A673 (cell line): ENCODE measurements around the gene IGSF6. TPM values are rescaled to one million over a fixed set of nuclear protein-coding genes. Genes with fewer than 3 reads are reported as not detected.

ENCODE experiments used
- BruUV-seq: library from RNA; stranded (reverse); fragments of 400-500 nt; replicated peaks from 2 replicates; lab custom pipeline; 2021; lab: Mats Ljungman, UMichigan
- CTCF ChIA-PET: fragments of 300-600 bp; sonication (Branson Sonifier 250); formaldehyde crosslinking; loops from one replicate; lab custom pipeline; 2022; ENCODE audit warnings: antibody characterized with exemption; lab: Charles Lee
- POLR2A ChIA-PET: fragments of 300-600 bp; sonication (Branson Sonifier 250); formaldehyde crosslinking; loops from one replicate; lab custom pipeline; 2022; ENCODE audit warnings: antibody characterized with exemption; ENCODE audit not compliant: low non-redundant PET; lab: Charles Lee
- DNase-seq: peaks from one replicate; pipeline ENCODE4 v3.0.0-alpha.2; 2015; ENCODE audit warnings: low spot score
- H3K27ac ChIP-seq: fragments of 200-600 bp; sonication (generic); 2 replicates; pipeline ENCODE4 v1.5.1; 2016; ENCODE audit warnings: mixed run types, low read depth, mild to moderate bottlenecking, mixed read lengths, antibody characterized with exemption, low read length; ENCODE audit not compliant: poor library complexity, severe bottlenecking
- H3K27me3 ChIP-seq: fragments of 200-600 bp; sonication (generic); replicated peaks from 2 replicates; pipeline ENCODE4 v1.6.1; 2017; ENCODE audit warnings: mixed run types, low read depth, mild to moderate bottlenecking, mixed read lengths, antibody characterized with exemption, low read length; ENCODE audit not compliant: insufficient read depth, poor library complexity
- H3K36me3 ChIP-seq: fragments of 200-600 bp; sonication (generic); 2 replicates; pipeline ENCODE4 v1.6.1; 2016; ENCODE audit warnings: mixed run types, mild to moderate bottlenecking, mixed read lengths, antibody characterized with exemption, low read length; ENCODE audit not compliant: insufficient read depth, poor library complexity, severe bottlenecking
- H3K4me1 ChIP-seq: fragments of 200-600 bp; sonication (generic); 2 replicates; pipeline ENCODE4 v1.6.1; 2017; ENCODE audit warnings: mixed run types, mild to moderate bottlenecking, mixed read lengths, antibody characterized with exemption, low read length; ENCODE audit not compliant: insufficient read depth, poor library complexity, severe bottlenecking
- H3K4me3 ChIP-seq: fragments of 200-600 bp; sonication (generic); 2 replicates; pipeline ENCODE4 v1.5.1; 2016; ENCODE audit warnings: low read depth, mixed run types, mild to moderate bottlenecking, mixed read lengths, low read length; ENCODE audit not compliant: poor library complexity, severe bottlenecking
- H3K9me3 ChIP-seq: fragments of 200-600 bp; sonication (generic); 2 replicates; pipeline ENCODE4 v1.6.1; 2016; ENCODE audit warnings: mixed run types, low read depth, mild to moderate bottlenecking, mixed read lengths, antibody characterized with exemption, low read length; ENCODE audit not compliant: poor library complexity, severe bottlenecking
- EZH2 ChIP-seq: fragments of 200-600 bp; sonication (generic); IDR thresholded peaks from 2 replicates; pipeline ENCODE4 v1.6.1; 2017; ENCODE audit warnings: borderline replicate concordance, low read depth, mild to moderate bottlenecking, mixed read lengths, antibody characterized with exemption, low read length; ENCODE audit not compliant: poor library complexity, severe bottlenecking
- intact Hi-C: fragments of 100-400 bp; cut with micrococcal nuclease; formaldehyde crosslinking; loops from one replicate; pipeline ENCODE4 v1.10.0; 2022; ENCODE audit not compliant: unreplicated experiment
- total RNA-seq: library from RNA; stranded (reverse); gene quantifications from 2 replicates; pipeline ENCODE4 v1.2.3, GENCODE V29; 2021
- TF ChIP-seq, protein P1 (sequence below): fragments of 300-800, 200-600 bp; sonication (generic); conservative IDR thresholded peaks from 2 replicates; pipeline ENCODE4 v1.5.1; 2017; ENCODE audit warnings: low read depth, mild to moderate bottlenecking, antibody characterized with exemption, low read length, moderate library complexity, mixed read lengths

The IGSF6 gene
- total RNA-seq, 1 experiment from 2014 or later = not detected

DNA sequence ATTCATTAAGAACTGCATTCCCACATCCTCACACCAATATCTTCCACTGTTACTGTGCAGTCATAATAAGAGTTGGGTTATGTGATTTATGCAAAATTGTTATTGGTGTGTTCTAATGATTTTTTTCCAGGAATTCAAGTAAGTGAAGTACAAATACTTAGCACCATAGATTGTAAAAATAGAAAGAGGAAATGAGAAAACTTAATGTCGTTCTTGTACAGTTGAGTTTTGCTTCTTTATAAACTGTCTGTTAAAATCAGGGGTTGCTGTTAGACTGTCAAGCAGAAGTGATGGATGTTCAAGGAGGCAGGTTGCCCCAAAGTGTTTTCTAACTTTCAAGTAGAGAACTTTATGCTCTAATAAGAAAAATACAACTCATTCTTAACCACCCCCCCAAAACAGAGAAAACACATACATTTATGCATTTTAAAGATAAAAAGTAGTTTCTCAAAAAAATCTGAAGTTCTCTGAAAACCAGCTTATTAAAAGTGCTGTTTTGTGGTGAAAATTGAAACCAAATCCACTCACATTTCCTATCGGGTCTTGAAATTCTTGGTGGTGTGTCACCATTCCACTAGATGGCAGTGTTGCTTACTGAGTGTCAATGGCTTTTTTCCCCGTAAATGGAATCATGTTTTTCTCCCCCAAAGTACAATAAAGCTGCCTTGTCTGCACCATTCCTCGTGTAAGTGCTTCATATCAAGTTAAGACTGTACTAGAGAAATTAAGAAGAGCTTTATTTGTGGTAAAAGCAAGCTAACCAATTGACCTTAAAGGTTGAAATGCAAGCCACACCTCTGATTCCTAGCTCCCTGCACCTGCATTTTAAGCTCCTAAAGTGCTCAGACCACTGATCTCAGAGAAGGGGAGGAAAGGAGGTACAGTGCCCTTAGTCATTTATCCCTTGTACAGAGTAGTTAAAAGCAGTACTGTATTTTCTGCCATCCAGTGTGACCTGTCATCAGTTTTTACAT lies 4.7 kb upstream of the IGSF6 start:
- Histone ChIP-seq H3K27ac (no peak overlapping the region), H3K4me3 (no peak overlapping the region), H3K27me3 (no peaks in the 10 kb centered on the region), H3K9me3 (no peaks in the 10 kb centered on the region), H3K4me1 (no peaks in the 10 kb centered on the region), H3K36me3 (peaks cover 6% of the 10 kb centered on the region)
- CTCF ChIA-PET = interaction anchor here (0.5 to 1.2 kb wide), 7 partner anchors 8 to 1427 kb away, joined by 3 to 6 read pairs (median 4); no protein-coding TSS in a partner anchor
- POLR2A ChIA-PET = no interaction called here
- intact Hi-C loops = loop anchor here (1.0 kb wide), 1 partner anchor 51 kb away; no protein-coding TSS in a partner anchor
- TF ChIP-seq, protein P1, sequence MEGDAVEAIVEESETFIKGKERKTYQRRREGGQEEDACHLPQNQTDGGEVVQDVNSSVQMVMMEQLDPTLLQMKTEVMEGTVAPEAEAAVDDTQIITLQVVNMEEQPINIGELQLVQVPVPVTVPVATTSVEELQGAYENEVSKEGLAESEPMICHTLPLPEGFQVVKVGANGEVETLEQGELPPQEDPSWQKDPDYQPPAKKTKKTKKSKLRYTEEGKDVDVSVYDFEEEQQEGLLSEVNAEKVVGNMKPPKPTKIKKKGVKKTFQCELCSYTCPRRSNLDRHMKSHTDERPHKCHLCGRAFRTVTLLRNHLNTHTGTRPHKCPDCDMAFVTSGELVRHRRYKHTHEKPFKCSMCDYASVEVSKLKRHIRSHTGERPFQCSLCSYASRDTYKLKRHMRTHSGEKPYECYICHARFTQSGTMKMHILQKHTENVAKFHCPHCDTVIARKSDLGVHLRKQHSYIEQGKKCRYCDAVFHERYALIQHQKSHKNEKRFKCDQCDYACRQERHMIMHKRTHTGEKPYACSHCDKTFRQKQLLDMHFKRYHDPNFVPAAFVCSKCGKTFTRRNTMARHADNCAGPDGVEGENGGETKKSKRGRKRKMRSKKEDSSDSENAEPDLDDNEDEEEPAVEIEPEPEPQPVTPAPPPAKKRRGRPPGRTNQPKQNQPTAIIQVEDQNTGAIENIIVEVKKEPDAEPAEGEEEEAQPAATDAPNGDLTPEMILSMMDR = peak; percentile 88
- TF ChIP-seq EZH2 = no peak
- BruUV-seq = no TSS peak
- DNase-seq = peak; percentile 72

DNA sequence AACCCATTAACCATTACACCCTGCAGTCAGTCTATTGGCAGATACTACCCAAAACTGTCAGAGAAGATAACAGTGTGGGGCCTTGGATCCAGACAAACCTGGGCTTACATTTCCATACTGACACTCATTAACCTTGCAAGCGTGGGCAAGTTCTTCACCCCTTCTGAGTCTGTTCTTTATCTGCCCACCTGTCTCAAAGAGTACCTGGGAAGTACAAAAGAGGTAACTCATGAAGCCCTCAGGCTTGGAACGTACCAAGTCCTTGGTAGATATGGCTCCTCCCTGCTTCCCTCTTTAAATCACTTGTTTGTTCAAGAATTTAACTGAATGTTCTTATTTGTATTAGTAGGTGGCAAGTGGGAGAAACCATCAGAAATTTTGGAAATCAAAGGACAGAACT lies 2.5 kb upstream of the IGSF6 start:
- intact Hi-C loops = no loop called here
- Histone ChIP-seq H3K27me3 (no peaks in the 10 kb centered on the region), H3K4me3 (no peak overlapping the region), H3K9me3 (no peaks in the 10 kb centered on the region), H3K27ac (no peak overlapping the region), H3K4me1 (no peaks in the 10 kb centered on the region), H3K36me3 (peaks cover 6% of the 10 kb centered on the region)
- CTCF ChIA-PET = no interaction called here
- DNase-seq = no peak
- BruUV-seq = no TSS peak
- TF ChIP-seq, protein P1 = no peak
- no peak for TF ChIP-seq EZH2
- POLR2A ChIA-PET = no interaction called here

DNA sequence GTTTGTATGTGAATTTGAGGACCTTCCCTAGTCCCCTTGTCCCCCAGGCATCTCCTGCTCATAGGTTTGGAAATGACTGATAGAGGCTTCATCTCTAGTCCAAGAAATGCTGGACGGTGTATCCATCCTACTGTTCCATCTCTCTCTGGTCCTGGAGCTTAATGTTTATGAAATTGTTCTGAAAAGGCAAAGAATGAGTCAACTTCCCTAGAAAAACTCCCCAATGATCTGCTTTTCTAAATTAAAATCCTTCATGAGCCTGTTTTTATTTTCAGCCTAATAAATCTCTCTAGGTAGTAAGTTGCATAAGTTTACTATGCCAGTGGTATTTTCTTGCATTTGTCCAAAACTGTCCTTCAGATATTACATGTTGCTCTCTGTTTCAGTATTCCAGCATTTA lies 2.1 kb upstream of the IGSF6 start:
- CTCF ChIA-PET = no interaction called here
- BruUV-seq = no TSS peak
- no peaks in the 10 kb centered on the region for H3K27me3 ChIP-seq

More for the DNA sequence above, 2.1 kb upstream of the IGSF6 start:
- H3K4me1 ChIP-seq = no peaks in the 10 kb centered on the region
- no peak for DNase-seq
- POLR2A ChIA-PET = no interaction called here
- TF ChIP-seq, protein P1 = no peak
- no peak for TF ChIP-seq EZH2
- H3K9me3 ChIP-seq = no peaks in the 10 kb centered on the region
- intact Hi-C loops = no loop called here
- H3K36me3 ChIP-seq = peaks cover 6% of the 10 kb centered on the region
- no peak overlapping the region for H3K27ac ChIP-seq
- no peak overlapping the region for H3K4me3 ChIP-seq
